HG03575 (cell line): ENCODE results near the gene CCNDBP1.
"Not testable (repeated sequence)": the region's sequence is repeated elsewhere in the genome, so short reads cannot be mapped to it uniquely, and the experiment has no call there.

Source experiments
- ATAC-seq: cut with Tn5 transposase; IDR thresholded peaks from one replicate; pipeline ENCODE4 v1.9.1; 2021; ENCODE audit not compliant: unreplicated experiment, insufficient number of reproducible peaks, low FRiP score; ENCODE audit errors: extremely low read depth

CCNDBP1 gene, protein sequence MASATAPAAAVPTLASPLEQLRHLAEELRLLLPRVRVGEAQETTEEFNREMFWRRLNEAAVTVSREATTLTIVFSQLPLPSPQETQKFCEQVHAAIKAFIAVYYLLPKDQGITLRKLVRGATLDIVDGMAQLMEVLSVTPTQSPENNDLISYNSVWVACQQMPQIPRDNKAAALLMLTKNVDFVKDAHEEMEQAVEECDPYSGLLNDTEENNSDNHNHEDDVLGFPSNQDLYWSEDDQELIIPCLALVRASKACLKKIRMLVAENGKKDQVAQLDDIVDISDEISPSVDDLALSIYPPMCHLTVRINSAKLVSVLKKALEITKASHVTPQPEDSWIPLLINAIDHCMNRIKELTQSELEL

DNA sequence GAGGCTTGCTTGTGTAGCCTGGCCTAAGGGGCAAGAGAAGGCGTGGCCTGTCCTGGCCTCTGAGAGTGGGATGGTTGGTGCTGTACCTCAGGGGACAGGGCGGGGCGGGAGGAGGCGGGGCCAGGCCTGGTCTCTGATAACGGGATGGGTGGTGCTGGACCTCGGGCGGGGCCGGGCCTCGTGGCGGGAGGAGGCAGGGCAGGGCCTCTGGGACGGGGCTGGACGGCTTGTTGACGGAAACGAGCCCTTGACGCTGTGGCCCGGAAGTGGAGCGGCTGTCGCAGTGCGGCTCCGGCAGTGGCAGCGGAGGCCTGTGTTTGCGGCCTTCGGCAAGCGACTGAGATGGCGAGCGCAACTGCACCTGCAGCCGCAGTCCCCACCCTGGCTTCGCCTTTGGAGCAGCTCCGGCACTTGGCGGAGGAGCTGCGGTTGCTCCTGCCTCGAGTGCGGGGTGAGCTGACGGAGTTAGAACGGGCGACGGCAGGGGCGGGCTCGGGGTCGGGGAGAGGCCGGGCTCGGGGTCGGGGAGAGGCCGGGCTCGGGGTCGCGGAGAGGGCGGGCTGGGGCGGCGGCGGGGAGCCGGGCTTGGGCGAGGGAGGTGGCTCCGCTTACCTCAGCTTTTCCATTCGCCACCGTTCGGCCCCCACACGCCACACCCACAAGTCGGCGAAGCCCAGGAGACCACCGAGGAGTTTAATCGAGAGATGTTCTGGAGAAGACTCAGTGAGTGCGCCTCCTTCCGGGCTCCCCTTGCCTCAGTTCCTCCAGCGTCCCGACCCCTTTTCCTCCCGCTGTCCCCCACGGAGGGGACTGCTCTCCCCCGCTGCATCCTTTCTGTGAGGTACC lies at the start of gene CCNDBP1:
CCNDBP1 (plus strand) TSS at position 247 of the 846 bp plus-strand sequence; CDS start at position 343, 96 bp downstream.
- no peak for ATAC-seq

DNA sequence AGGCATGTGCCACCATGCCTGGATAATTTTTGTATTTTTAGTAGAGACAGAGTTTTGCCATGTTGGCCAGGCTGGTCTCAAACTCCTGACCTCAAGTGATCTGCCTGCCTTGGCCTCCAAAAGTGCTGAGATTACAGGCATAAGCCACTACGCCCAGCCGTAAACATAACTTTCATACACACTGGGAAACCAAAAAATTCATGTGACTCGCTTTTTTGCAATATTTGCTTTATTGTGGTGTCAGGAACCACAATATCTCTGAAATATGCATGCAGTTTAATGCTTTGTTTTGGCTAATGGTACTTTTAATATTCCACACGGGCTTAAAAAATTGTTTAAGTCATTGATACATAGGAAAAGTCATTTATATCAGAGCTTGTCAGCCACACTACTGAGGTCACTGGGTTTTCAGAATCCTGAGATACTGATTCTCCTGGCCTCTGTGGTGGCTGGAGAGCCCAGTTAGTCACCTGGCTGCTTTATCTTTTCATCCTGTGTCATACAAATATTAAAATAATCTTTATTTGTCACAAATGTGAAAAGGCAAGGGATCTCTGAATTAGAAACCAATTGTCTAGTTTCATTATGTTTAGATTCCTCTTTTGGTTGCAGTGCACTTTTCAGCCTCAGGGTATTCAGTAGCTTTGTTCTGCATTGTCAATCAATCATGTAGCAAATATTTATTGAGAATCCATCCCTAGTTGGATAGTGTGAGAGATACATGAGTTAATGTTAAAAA lies 41.8 kb upstream of the CCNDBP1 start:
- ATAC-seq, result no peak

DNA sequence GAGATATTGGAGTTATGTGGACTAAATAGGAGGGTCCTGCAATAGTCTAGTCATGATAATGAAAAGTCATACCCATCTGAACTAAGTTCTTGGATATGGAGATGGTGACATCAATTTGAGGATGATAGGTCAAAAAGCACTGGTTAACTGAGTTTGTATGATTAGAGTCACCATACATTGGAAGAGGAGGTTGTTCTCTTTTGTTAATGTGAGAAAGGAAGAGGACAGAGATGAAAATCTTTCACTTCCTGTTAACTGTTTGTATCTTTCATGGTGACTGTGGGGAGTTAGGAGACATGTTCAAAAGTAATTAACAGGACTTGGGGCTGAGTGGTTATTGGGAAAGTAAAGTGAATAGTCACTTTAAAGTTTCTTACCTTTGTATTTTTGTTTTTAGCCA lies 40.7 kb upstream of the CCNDBP1 start:
- ATAC-seq, result no peak

DNA sequence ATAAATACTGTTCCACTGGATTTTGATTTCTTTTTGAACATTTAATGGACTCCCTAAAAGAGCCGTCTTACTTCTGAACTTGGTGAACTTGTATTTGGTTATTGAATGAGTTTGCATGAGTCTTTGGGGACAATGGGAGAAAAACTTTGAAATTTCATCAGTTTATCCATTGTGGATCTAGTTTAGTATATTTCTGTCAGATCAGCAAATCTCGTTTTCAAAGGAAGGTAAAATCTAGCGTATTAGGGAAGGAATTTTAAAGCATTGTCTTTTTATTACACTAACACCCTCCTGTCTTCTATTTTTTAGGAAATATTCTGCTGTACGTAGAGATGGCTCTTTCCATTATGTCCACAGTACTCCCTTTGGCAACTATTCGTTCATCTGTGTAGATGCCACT lies 39.0 kb upstream of the CCNDBP1 start:
- no peak for ATAC-seq

DNA sequence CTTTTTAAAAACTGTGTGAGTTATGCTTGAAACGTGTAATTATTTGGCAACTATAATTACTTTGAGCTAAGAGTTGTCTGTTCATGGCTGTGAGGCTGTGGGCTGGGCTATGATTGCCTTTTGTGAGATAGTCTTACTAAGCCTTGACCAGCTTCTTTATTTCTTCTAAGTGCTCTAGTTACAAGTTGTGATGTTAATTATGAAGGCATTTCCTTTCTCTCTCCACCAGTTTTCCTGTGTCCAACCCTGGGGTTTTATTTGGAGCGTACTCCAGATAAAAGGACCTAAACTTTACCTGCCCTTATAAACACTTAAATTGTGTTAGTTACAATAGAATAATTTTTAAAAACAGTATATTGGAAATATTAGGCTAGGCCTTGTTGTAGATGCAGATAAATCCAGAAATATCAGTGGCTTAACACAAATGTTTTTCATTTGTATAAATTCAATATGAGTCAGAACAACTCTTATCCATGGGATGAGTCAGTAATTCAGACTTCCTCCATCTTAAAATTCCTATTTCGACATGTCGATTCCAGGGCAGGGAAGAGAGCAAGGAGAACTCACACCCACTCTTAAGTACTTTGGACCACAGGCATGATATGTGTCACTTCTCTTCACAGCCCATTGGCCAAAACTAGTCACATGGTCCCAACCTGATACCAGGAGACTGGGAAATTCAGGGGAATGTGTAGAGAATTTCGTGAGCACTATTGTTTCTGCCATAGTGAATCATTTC lies 34.8 kb upstream of the CCNDBP1 start:
- ATAC-seq, result no peak

DNA sequence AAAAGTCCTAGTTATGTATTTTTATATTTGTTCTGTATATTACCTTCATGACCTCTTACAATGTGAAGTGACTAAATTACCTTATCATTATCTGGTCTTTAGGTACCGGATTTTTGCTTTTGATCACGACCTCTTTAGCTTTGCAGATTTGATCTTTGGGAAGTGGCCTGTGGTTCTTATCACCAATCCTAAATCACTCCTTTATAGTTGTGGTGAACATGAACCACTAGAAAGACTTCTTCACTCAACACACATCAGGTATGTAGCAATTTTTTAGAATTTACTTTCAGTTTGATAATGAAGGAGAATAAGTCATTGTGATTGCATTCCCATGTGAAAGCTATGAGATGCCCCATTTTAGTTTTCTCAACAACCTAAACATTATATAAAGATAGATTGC lies 33.5 kb upstream of the CCNDBP1 start:
- ATAC-seq, result no peak

DNA sequence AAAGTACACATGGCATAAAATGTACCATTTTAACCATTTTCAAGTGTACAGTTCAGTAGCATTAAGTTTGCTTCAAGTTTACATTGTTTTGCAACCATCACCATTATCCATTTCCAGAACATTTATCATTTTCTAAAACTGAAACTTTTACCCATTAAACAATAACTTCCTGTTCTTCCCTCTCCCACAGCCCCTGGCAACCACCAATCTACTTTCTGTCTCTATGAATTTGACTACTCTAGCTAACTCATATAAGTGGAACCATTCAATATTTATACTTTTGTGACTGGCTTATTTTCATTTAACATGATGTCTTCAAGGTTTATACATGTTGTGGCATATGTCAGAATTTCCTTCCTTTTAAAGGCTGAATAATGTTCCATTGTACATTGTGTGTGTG lies 31.9 kb upstream of the CCNDBP1 start:
- ATAC-seq, result no peak

DNA sequence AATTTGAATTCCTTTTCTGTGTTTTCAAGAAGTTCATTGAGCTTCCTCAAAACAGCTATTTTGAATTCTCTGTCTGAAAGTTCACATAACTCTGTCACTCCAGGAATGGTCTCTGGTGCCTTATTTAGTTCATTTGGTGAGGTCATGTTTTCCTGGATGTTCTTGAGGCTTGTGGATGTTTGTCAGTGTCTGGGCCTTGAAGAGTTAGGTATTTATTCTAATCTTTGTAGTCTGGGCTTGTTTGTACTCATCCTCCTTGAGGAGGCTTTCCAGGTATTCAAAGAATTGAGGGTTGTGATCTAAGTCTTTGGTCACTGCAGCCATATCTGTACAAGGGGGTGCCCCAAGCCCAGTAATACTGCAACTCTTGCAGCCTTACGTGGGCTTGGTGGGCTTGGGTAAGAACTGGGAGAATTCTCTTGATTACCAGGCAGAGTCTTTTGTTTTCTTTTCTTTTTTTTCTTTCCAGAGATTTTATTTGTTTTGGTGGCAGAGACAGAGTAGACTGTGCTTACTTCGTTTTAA lies 19.3 kb upstream of the CCNDBP1 start:
- no peak for ATAC-seq

DNA sequence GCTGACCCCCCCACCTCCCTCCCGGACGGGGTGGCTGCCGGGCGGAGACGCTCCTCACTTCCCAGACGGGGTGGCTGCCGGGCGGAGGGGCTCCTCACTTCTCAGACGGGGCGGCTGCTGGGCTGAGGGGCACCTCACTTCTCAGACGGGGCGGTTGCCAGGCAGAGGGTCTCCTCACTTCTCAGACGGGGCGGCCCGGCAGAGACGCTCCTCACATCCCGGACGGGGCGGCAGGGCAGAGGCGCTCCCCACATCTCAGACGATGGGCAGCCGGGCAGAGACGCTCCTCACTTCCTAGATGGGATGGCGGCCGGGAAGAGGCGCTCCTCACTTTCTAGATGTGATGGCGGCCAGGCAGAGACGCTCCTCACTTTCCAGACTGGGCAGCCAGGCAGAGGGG lies 17.9 kb upstream of the CCNDBP1 start:
- ATAC-seq, result not testable (repeated sequence)

DNA sequence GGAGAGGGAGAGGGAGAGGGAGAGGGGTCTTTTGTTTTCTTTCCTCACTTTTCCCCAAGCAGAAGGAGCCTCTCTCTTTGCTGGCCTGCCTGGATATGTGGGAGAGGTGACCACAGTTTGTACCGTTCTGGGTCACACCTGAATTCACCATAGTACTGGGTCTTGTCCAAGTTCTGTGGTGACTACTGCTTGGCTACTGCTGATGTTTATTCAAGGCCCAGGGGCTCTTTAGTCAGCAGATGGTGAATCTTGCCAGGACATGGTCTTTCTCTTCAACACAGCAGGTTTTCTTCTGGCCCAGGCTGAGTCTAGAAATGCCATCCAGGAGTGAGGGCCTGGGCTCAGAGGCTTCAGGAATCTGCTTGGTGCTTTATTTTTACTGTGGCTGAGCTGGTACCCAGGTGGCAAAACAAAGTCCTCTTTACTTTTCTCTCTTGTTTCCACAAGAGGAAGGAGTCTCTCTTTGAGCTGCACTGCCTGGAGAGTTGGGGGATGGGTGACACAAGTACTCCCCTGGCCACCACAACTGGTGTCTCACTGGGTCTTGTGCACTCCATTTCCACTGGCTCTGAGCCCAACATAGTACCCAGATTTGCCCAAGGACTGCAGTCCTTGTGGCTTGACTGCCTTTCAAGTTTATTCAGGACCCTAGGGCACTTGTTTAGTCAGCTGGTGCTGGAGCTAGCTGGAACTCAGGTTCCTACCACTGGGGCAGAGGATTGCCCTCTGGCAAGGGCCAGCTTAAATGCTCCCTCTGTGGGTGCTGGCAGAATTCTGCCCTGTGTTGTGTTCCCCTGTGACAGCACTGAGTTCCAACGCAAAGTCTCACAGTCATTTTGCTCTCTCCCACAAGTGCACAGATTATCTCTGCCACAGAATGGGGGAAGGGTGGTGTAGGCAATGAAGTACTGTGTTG lies 16.8 kb upstream of the CCNDBP1 start:
- ATAC-seq, result no peak

DNA sequence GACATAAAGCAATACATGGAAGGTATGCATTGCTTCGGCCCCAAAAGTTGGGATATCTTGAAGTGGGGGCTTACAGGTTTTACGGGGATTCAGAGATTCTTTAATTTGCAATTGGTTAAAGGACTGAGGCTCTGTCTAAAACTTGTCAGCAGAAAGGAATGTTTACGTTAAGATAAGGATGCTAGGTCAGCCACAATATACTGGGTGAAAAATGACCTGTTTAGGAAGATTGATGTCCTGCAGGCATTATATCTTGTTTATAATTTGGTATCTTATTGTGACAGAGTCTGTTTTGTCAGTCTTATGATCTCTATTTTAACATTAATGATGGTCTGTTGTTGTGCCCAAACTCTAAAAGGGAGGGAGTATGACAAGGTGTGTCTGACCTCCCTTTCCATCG lies 15.3 kb upstream of the CCNDBP1 start:
- no peak for ATAC-seq

DNA sequence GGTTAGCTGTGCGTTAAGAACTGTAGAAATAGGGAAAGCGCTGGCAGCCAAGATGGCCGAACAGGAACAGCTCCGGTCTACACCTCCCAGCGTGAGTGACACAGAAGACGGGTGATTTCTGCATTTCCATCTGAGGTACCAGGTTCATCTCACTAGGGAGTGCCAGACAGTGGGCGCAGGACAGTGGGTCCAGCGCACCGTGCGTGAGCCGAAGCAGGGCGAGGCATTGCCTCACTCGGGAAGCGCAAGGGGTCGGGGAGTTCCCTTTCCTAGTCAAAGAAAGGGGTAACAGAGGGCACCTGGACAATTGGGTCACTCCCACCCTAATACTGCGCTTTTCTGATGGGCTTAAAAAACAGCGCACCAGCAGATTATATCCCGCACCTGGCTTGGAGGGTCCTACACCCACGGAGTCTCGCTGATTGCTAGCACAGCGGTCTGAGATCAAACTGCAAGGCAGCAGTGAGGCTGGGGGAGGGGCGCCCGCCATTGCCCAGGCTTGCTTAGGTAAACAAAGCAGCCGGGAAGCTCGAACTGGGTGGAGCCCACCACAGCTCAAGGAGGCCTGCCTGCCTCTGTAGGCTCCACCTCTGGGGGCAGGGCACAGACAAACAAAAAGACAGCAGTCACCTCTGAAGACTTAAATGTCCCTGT lies 9.4 kb upstream of the CCNDBP1 start:
- not testable (repeated sequence) for ATAC-seq

DNA sequence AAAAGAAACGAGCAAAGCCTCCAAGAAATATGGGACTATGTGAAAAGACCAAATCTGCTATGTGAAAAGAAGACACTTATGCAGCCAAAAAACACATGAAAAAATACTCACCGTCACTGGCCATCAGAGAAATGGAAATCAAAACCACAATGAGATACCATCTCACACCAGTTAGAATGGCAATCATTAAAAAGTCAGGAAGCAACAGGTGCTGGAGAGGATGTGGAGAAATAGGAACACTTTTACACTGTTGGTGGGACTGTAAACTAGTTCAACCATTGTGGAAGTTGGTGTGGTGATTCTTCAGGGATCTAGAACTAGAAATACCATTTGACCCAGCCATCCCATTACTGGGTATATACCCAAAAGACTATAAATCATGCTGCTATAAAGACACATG lies 8.1 kb upstream of the CCNDBP1 start:
- not testable (repeated sequence) for ATAC-seq

DNA sequence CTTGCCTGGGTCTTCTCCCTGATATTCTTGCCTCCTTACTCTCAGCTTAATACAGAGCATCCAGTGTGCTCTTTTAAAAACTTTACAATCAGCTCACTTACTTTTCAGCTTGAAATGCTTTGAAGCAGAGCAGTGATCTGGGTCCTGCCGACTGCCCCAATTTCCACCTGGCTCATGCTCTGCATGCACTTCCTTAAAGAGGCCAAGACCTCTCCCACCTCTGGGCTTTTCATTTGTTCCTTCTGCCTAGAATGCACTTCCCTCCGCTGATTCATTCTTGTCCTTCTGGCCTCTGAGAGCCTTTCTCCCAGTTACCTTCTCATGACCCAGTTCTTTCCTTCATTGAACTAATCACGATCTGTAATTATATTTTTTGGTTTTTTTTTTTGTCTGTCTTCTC lies 1.9 kb upstream of the CCNDBP1 start:
- ATAC-seq, result no peak

DNA sequence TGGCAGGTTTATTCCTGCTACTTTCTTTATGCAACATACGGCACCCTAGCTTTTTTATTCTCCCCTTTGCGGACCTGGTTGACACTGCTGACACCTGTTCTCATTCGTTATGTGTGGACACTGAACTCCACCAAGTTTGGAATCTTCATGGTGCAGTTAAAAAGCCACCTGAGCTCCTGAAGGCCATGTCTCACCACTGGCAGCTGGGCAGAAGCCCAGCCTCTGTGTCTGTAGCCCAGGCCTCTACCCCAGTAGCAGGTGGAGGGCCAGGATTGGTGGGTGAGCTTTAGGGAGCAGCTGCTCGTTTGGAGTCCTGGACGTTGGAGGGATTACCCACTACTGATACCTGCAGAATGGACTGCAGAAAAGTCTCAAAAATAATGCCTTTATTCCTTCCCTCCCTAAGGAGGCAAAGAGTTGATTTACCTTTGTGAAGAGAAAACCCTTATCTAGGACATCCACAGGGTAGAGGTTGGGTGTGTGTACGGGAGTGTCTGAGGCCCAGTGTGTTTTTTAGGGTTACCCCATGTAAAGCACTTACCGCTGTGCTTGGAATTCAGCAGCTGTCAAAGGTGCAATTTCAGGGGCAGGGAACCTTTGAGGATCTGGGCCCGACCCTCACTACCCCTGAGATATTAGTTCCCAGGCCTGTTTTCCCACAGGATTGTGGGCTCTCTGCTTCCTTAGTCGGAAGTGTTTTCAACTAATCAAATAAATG lies 637 bp upstream of the CCNDBP1 start:
- ATAC-seq, result no peak

DNA sequence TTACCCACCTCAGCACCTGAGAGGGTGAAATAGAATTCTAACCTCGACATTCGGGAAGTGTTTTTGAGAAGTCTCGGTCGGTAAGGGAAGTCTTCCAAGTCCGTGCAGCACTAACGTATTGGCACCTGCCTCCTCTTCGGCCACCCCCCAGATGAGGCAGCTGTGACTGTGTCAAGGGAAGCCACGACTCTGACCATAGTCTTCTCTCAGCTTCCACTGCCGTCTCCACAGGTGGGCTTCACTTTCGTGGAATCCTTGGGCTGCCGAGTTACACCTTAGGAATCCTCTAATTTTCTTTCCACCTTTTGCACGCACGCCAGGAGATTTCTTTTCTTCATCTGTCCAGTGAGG lies 775 bp downstream of the CCNDBP1 start:
- ATAC-seq, result no peak
